GM19238 (cell line): Measurements from ENCODE around the gene MYLK.
"Not testable (repeated sequence)": the region's sequence is repeated elsewhere in the genome, so short reads cannot be mapped to it uniquely, and the experiment has no call there.

Source experiments
- DNase-seq: peaks from one replicate; pipeline ENCODE4 v3.0.0; 2011; ENCODE audit warnings: low spot score; ENCODE audit not compliant: insufficient read length

The MYLK gene

GRCh38 chr3:123884203-123884831 lies at the start of gene MYLK:
Gene MYLK (minus strand): TSS chr3:123884332. CDS start chr3:123793841, 90,491 bp downstream.
- DNase-seq, result peak; percentile 46

- no peak for DNase-seq
Observed at GRCh38 chr3:123930445-123930844, 46.3 kb upstream of the MYLK start.

GRCh38 chr3:123929325-123929724 lies 45.2 kb upstream of the MYLK start:
- no peak for DNase-seq

- DNase-seq, result no peak
Observed at GRCh38 chr3:123926396-123926795, 42.3 kb upstream of the MYLK start.

GRCh38 chr3:123920868-123921267 lies 36.7 kb upstream of the MYLK start:
- DNase-seq, result no peak

GRCh38 chr3:123920383-123920782 lies 36.3 kb upstream of the MYLK start:
- DNase-seq, result no peak

GRCh38 chr3:123919353-123919752 lies 35.2 kb upstream of the MYLK start:
- DNase-seq, result no peak

GRCh38 chr3:123914829-123915228 lies 30.7 kb upstream of the MYLK start:
- DNase-seq, result no peak

GRCh38 chr3:123909785-123910184 lies 25.7 kb upstream of the MYLK start:
- DNase-seq, result no peak

- no peak for DNase-seq
Observed at GRCh38 chr3:123907720-123908119, 23.6 kb upstream of the MYLK start.

- DNase-seq, result no peak
Observed at GRCh38 chr3:123899300-123899865, 15.3 kb upstream of the MYLK start.

GRCh38 chr3:123893012-123893411 lies 8.9 kb upstream of the MYLK start:
- DNase-seq, result no peak

GRCh38 chr3:123892195-123892594 lies 8.1 kb upstream of the MYLK start:
- no peak for DNase-seq

- DNase-seq, result not testable (repeated sequence)
Observed at GRCh38 chr3:123890991-123891390, 6.9 kb upstream of the MYLK start.

GRCh38 chr3:123890162-123890561 lies 6.0 kb upstream of the MYLK start:
- not testable (repeated sequence) for DNase-seq

GRCh38 chr3:123884993-123885392 lies 861 bp upstream of the MYLK start:
- DNase-seq, result no peak

GRCh38 chr3:123883701-123884202 lies 380 bp downstream of the MYLK start:
- no peak for DNase-seq

GRCh38 chr3:123883111-123883510 lies 1.0 kb downstream of the MYLK start:
- no peak for DNase-seq

- no peak for DNase-seq
Observed at GRCh38 chr3:123881771-123882170, 2.4 kb downstream of the MYLK start.

GRCh38 chr3:123880998-123881561 lies 3.1 kb downstream of the MYLK start:
- DNase-seq, result no peak

- DNase-seq, result no peak
Observed at GRCh38 chr3:123878807-123879206, 5.3 kb downstream of the MYLK start.

GRCh38 chr3:123877965-123878364 lies 6.2 kb downstream of the MYLK start:
- no peak for DNase-seq

- no peak for DNase-seq
Observed at GRCh38 chr3:123877466-123877865, 6.7 kb downstream of the MYLK start.
